Measurements from ENCODE around the gene TRIM26. TPM values are rescaled to one million over a fixed set of nuclear protein-coding genes. Genes with fewer than 3 reads are reported as not detected.
"Not testable (repeated sequence)": the region's sequence is repeated elsewhere in the genome, so short reads cannot be mapped to it uniquely, and the experiment has no call there.

TRIM26 gene
- total RNA-seq, 2 donors from 2014 or later = 31.9 to 66.6 TPM

DNA sequence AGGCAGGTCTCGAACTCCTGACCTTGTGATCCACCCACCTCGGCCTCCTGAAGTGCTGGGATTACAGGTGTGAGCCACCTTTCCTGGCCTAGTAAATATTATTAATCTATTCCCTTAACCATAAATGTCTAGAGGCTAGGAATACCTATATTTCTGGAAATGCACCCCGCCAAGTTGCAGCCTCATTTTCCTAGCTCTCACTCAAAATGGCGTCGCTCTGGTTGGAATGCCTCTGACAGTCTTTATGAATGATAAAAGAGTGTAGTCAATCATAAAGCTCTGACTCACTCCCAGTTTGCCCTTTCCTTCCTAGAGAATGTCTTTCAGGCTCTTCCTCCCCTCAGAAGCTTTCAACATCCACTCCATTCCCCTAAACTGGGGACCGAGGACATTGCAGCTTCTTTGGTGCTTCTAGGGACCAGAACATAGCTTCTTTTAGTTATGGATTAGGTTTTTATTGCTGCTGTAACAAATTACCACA, 14.1 kb upstream of the TRIM26 start:
- Histone ChIP-seq H3K36me3 (replicated peaks in 1 of 2; ENCODE audit: insufficient read depth in 1 of 2, low read depth in 2 of 2) (no peaks in the 10 kb centered on the region), H3K27ac (no peak overlapping the region), H3K9me3 (no peaks in the 10 kb centered on the region), H3K4me3 (no peak overlapping the region), H3K27me3 (no peaks in the 10 kb centered on the region), H3K4me1 (no peaks in the 10 kb centered on the region)
- WGBS, 2 donors = 77 to 82% methylated on average over 6 of the region's 6 CpGs
- no peak for DNase-seq
- intact Hi-C loops (cut with DNase I) = no loop called here
- no peak for TF ChIP-seq POLR2A (IDR thresholded peaks at IDR 0.05)
- TF ChIP-seq, protein P1, sequence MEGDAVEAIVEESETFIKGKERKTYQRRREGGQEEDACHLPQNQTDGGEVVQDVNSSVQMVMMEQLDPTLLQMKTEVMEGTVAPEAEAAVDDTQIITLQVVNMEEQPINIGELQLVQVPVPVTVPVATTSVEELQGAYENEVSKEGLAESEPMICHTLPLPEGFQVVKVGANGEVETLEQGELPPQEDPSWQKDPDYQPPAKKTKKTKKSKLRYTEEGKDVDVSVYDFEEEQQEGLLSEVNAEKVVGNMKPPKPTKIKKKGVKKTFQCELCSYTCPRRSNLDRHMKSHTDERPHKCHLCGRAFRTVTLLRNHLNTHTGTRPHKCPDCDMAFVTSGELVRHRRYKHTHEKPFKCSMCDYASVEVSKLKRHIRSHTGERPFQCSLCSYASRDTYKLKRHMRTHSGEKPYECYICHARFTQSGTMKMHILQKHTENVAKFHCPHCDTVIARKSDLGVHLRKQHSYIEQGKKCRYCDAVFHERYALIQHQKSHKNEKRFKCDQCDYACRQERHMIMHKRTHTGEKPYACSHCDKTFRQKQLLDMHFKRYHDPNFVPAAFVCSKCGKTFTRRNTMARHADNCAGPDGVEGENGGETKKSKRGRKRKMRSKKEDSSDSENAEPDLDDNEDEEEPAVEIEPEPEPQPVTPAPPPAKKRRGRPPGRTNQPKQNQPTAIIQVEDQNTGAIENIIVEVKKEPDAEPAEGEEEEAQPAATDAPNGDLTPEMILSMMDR (IDR thresholded peaks at IDR 0.05) = no peak
- ATAC-seq = no peak

DNA sequence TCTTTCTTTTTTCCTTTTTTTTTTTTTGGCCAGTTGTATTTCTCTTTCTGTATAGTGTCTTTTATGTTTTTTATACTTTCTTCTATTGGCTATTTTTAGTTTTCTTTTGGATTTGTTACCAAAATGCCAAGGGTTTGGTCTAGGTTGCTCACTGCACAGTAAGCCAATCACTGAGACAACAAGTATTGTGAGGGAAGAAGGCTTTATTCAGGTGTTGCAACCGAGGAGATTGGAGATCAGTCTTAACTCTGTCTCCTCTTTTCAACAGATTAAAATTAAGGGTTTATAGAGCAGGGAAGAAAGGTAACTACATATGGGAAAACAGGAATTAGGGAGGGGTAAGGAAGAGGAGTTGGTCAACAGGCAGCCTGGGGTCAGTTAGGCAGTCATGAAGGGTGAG, 10.1 kb upstream of the TRIM26 start:
- ATAC-seq (no peak), DNase-seq (no peak)
- Histone ChIP-seq H3K36me3 (replicated peaks in 1 of 2; ENCODE audit: insufficient read depth in 1 of 2, low read depth in 2 of 2) (no peaks in the 10 kb centered on the region), H3K27ac (no peak overlapping the region), H3K9me3 (no peaks in the 10 kb centered on the region), H3K4me1 (peaks cover 8% of the 10 kb centered on the region), H3K4me3 (no peak overlapping the region), H3K27me3 (no peaks in the 10 kb centered on the region)
- TF ChIP-seq POLR2A (IDR thresholded peaks at IDR 0.05) = no peak
- TF ChIP-seq, protein P1 (IDR thresholded peaks at IDR 0.05) = no peak
- 48 to 77% methylated on average over 1 of the region's 1 CpG for WGBS, 2 donors
- intact Hi-C loops (cut with DNase I) = no loop called here

DNA sequence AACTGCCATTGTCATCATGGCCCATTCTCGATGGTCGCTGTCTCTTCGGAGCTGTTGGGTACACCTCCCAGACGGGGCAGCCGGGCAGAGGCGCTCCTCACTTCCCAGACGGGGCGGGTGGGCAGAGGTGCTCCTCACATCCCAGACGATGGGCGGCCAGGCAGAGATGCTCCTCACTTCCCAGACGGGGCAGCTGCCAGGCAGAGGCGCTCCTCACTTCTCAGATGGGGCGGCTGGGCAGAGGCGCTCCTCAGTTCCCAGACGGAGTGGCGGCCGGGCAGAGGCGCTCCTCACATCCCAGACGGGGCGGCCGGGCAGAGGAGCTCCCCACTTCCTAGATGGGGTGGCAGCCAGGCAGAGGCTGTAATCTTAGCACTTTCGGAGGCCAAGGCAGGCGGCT, 8.8 kb upstream of the TRIM26 start:
- H3K4me1 ChIP-seq; H3K4me3 ChIP-seq; H3K27ac ChIP-seq; H3K36me3 ChIP-seq (replicated peaks in 1 of 2; ENCODE audit: insufficient read depth in 1 of 2, low read depth in 2 of 2); H3K9me3 ChIP-seq; DNase-seq; H3K27me3 ChIP-seq; ATAC-seq; intact Hi-C loops (cut with DNase I): not testable (repeated sequence)
- 90% methylated on average over 17 to 22 of the region's 23 CpGs for whole genome bisulfite sequencing, 2 donors

DNA sequence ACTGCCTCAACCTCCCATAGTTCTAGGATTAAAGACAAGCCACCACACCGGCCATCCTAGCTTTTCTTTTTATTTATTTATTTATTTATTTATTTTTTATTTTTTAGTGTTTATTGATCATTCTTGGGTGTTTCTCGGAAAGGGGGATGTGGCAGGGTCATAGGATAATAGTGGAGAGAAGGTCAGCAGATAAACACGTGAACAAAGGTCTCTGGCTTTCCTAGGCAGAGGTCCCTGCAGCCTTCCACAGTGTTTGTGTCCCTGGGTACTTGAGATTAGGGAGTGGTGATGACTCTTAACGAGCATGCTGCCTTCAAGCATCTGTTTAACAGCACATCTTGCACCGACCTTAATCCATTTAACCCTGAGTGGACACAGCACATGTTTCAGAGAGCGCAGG, 8.2 kb upstream of the TRIM26 start:
- DNase-seq; ATAC-seq; H3K27ac ChIP-seq; H3K4me1 ChIP-seq; intact Hi-C loops (cut with DNase I); H3K9me3 ChIP-seq; H3K27me3 ChIP-seq; H3K36me3 ChIP-seq (replicated peaks in 1 of 2; ENCODE audit: insufficient read depth in 1 of 2, low read depth in 2 of 2); H3K4me3 ChIP-seq: not testable (repeated sequence)
- WGBS, 2 donors = 58 to 63% methylated on average over 6 of the region's 6 CpGs

DNA sequence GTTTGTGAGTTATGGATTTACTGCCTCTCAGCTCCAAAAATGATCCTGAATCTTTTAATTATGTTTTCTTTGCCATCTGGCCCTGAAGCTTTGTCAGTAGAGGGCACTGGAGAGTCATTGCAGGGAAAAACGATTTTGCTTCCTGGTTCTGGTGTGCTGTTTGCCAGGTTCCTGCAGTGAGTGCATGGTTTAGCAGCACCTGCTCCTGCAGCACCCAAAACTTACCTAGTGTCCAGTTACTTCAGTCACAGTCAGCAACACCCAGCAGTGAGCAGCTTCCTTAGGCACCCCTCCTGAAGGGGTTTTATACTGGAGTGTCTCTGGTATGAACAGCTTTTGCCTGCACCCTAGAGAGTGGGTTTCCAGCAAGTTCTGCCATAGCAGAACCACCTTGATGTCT, 6.0 kb upstream of the TRIM26 start:
- peak in 1 of 3 donors; percentile 38 for TF ChIP-seq POLR2A (IDR thresholded peaks at IDR 0.05)
- TF ChIP-seq, protein P1 (IDR thresholded peaks at IDR 0.05) = peak; percentile 77 to 92 (median 89)
- intact Hi-C loops (cut with DNase I) = no loop called here
- 0% methylated on average over 1 of the region's 1 CpG for WGBS, 2 donors
- ATAC-seq = peak; percentile 91
- Histone ChIP-seq H3K27ac (no peak overlapping the region), H3K4me1 (peaks cover 13% of the 10 kb centered on the region), H3K36me3 (replicated peaks in 1 of 2; ENCODE audit: insufficient read depth in 1 of 2, low read depth in 2 of 2) (no peaks in the 10 kb centered on the region), H3K27me3 (no peaks in the 10 kb centered on the region), H3K9me3 (no peaks in the 10 kb centered on the region), H3K4me3 (no peak overlapping the region)
- DNase-seq = peak; percentile 72 to 83 (median 79)

DNA sequence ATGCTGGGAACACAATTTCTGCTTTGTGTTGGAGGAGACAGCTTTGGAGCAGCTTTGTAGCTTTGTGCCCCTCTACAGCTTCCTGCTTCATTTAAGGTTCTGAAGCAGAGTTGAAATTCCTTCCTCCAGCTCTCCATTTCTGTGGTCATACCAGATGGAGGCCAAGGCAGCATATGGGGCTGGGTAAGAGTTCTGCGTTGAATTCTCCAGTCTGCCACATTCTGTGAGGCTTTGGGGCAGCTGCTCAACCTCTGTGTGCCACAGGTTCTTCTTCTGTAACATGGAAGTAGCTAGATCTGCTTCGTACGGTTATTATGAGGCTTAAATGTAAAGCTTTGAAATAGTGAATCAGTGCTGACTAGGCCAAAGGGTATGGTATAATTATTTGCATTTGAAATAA, 2.9 kb upstream of the TRIM26 start:
- H3K36me3 ChIP-seq (replicated peaks in 1 of 2; ENCODE audit: insufficient read depth in 1 of 2, low read depth in 2 of 2) = no peaks in the 10 kb centered on the region
- ATAC-seq (no peak), DNase-seq (no peak)
- H3K4me3 ChIP-seq = no peak overlapping the region
- TF ChIP-seq, protein P1 (IDR thresholded peaks at IDR 0.05) = no peak
- no peak for TF ChIP-seq POLR2A (IDR thresholded peaks at IDR 0.05)
- no peaks in the 10 kb centered on the region for H3K27me3 ChIP-seq
- 61 to 78% methylated on average over 3 of the region's 3 CpGs for WGBS, 2 donors
- intact Hi-C loops (cut with DNase I) = no loop called here
- peaks cover 25% of the 10 kb centered on the region for H3K4me1 ChIP-seq
- H3K9me3 ChIP-seq = no peaks in the 10 kb centered on the region
- H3K27ac ChIP-seq = no peak overlapping the region
